GM21786 (cell line): ENCODE results near the gene KDM1B.
"Not testable (repeated sequence)": the region's sequence is repeated elsewhere in the genome, so short reads cannot be mapped to it uniquely, and the experiment has no call there.

Experiments
- ATAC-seq: cut with Tn5 transposase; IDR thresholded peaks from one replicate; pipeline ENCODE4 v1.9.1; 2021; ENCODE audit not compliant: unreplicated experiment

The KDM1B gene

DNA sequence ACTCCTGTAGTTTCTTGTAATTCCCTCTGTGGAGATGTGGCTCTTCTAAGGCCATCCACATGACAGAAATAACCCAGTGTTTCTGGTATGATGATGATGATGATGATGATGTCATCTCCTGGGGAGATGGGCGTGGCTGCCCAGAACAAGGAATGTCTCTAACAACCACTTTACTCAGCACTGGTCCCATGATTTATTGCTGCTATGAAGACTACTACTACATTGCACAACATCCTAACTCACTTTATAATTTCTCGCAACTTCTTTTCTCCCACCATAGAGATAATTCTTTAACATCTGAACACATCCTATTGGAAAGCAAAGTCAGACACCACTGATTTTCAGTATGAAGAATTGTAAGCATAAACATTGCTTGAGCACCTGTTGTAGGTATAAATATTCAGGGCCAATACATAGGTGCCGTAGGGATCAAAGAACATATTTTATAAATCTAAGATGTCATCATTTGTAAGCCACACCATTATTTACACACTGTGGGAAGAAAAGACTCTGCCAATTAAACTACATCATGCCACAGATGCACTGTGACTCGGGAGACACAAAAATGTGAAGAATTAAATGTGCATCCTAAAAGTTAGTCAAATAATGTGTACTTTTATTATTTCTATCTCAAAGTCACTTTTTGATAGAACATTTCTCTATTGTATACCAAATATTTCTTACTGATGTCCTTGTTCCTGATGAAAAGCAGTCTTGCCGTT lies 6.8 kb upstream of the KDM1B start:
- no peak for ATAC-seq

DNA sequence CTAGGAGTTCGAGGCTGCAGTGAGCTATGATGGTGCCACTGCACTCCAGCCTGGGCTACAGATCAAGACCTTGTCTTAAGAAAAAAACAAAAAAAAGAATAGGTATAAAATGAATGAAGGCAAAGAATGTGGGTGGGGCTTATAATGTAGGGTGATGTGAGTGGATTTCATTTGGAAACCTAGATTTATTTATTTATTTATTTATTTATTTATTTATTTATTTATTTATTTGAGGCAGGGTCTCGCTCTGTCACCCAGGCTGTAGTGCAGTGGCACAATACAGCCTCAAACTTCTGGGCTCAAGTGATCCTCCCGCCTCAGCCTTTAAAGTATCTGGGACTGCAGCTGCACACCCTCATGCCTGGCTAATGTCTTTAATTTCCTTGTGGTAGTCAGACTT lies 3.8 kb upstream of the KDM1B start:
- ATAC-seq, result not testable (repeated sequence)

DNA sequence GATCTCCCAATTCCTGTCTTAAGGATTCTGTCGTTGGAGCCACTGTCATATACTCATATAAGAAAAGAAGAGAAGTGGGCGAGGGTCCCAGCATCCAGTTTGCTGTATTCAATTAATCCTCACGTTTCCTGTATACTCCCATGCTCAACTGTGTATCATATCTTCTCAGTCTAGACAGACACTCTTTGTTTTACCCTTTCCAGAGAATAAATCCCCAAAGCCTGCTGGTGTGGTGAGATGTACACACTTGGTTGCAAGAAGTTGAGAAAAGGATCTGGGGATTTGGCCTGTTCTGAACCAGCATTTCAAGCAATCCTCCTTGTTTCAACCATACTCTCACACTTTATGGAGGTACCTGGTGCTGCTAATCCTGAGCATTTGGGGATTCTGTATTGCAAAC lies 3.4 kb upstream of the KDM1B start:
- ATAC-seq, result no peak

GRCh38 chr6:18153311-18153703 lies 1.9 kb upstream of the KDM1B start:
- no peak for ATAC-seq

DNA sequence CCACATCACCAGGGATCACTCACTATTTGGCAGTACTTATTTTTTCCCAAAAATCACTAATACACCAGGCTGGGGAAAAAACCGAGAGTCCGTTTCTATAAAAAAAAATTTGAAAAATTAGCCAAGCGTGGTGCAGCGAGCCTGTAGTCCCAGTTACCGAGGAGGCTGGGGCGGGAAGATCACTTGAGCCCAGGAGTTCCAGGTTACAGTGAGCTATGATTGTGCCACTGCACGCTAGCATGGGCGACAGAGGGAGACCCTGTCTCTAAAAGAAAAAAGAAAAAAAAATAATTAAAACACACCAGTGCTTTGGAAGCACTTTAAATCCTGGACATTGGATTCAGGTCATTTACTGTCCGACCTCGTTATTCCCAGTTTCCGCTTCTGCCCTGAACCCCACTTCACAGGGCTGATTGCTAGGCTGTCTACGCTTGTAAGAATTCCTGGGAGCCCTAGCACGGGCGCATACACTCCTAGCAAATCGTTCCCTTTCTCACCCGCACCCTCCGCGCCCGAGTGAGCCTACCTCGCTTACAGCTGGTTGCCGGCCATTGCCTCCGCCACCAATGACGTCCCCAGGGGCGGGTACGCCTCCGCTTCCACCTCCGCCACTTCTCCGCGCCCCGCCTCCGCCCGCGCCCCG lies 594 bp upstream of the KDM1B start, which contains the start of gene TPMT:
Gene TPMT, minus strand, starts transcription at position 571 of the 643 bp plus-strand sequence. CDS start 5,950 bp downstream, outside the sequence.
- peak; percentile 51 for ATAC-seq

DNA sequence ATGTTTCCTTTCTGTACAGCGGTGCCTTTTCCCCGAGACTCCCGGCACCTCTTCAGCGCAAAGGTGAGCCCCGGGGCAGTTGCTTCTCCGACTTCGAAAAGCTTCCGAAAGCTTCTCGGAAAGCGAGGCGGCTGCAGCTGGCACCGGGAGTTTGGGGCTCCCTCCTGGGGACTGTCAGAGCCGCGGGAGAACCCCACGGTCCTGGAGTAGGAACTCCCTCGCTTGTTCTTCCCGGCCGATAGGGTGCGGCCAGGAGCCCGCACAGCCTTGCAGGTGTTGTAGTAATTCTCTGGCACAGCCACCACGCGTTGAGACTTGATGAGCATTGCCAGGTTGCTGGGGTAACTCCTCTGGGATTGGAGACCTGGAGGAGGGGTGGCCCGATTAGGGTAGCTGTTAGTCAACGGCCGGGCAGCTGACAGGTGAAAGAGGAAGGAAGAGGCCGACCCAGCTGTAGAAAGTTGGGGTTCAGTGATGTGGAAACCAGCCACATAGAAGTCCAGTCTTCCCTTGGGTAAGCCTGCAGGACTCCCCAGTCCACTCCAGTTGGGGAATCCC lies 721 bp downstream of the KDM1B start:
- ATAC-seq, result peak; percentile 39

GRCh38 chr6:18160911-18161310 lies 5.7 kb downstream of the KDM1B start:
- ATAC-seq, result no peak

GRCh38 chr6:18161431-18161830 lies 6.2 kb downstream of the KDM1B start:
- ATAC-seq, result no peak

DNA sequence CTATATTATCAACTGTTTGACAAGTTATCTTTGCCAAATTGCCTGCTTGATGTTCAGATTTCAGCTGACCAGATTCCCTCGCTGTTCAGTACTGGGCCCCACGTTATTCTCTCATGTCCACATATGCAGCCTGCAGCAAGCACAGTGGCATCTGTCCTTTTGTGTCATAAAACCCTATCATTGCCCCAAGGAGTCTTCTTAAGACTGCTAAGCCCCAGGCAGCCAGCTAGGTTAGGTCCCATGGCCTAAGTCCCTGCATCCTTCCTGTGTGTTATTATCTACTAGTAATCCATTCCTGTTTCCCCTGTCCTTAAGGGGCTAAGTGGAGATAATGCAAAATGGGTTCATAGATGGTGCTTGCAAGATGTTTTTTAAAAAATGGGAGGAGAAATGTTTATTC lies 7.2 kb downstream of the KDM1B start:
- no peak for ATAC-seq

DNA sequence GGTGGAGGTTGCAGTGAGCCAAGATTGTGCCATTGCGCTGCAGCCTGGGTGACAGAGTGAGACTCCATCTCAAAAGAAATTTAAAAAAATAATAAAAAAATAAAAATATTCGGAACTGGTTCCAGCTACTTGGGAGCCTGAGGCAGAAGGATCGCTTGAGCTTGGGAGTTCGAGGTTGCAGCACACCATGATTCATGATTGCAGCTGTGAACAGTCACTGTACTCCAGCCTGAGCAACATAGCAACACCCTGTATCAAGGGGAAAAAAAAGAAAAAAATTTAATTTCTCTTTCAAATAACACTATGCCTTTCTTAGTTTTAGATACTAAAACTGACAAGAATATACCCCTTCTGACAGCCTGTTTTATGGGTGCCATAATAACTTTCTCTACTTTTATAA lies 10.5 kb downstream of the KDM1B start:
- ATAC-seq, result no peak

GRCh38 chr6:18166312-18167036 lies 11.3 kb downstream of the KDM1B start:
- ATAC-seq, result no peak

GRCh38 chr6:18168264-18168663 lies 13.0 kb downstream of the KDM1B start:
- ATAC-seq, result no peak

DNA sequence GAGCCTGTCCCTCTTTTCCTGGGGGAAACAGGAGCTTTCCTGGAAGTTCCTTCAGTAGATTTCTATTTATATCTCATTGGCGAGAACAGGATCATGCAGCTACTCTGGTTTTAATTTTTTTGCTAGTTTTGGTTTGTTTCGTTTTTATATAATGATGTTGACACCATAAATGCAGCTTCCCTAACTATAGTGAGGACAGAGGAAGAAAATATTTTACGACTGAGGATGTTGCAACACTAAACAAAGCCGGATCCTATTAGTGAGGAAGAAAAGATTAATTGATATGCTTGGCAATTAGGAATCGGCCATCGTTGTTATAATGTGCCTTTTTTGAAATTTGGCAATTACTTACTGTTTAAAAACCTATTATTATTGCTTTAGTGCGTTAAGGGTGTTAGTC lies 16.6 kb downstream of the KDM1B start:
- ATAC-seq, result no peak

GRCh38 chr6:18176198-18176597 lies 21.0 kb downstream of the KDM1B start:
- ATAC-seq, result not testable (repeated sequence)

GRCh38 chr6:18177286-18177965 lies 22.2 kb downstream of the KDM1B start:
- ATAC-seq, result no peak

DNA sequence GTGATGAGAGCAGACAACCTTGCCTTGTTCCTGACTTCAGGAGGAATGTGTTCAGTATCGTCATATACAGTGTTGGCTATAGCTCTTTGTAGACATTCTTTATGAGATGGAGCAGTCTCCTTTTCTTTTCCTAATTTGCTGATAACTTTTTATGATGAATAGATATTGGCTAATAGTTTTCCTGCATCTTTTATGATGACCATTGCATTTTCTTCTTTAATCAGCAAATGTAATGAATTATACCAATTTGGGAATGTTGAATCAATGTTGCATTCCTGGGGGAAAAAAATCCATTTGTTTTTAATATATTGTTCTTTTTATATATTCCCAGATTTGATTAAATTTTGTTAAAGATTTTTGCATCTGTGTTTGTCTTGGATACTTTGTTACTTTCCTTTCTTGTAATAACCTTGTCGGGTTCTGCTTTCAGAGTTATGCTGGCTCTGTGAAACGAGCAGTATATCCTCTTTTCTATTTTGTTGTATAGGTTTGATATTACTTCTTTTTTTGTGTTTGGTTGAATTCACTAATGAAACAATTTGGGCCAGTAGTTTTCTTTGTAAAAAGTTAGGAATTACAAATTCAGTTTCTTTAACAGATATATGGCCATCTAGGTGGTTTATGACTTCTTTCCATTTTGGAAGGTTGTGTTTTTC lies 23.9 kb downstream of the KDM1B start:
- ATAC-seq, result no peak

- no peak for ATAC-seq
Measured at GRCh38 chr6:18179770-18180356, 24.6 kb downstream of the KDM1B start.

DNA sequence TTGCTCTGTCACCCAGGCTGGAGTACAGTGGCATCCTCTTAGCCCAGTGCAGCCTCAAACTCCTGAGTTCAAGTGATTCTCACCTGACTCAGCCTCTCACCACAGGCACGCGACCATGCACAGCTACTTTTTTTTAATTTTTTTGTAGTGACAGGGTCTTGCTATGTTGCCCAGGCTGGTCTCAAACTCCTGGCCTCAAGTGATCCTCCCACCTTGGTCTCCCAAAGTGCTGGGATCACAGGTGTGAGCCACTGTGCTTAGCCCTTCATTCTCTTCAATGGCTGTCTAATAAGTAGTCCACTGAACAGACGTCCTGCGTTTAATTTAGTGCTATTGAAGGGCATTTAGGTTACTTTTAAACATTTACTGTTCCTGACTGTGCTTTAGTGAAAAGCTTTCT lies 27.3 kb downstream of the KDM1B start:
- ATAC-seq, result no peak

- ATAC-seq, result no peak
Measured at GRCh38 chr6:18183766-18184165, 28.5 kb downstream of the KDM1B start.

GRCh38 chr6:18185624-18186023 lies 30.4 kb downstream of the KDM1B start:
- ATAC-seq, result no peak
